SK-N-SH treated with all-trans-retinoic acid at 6 μM for 48 hours (cell line): ENCODE data around the gene DNAJC4.

ENCODE experiments used
- ATAC-seq: fragments of 200-7000 bp; cut with Tn5 transposase; 3 replicates; pipeline ENCODE4 v1.9.1; 2020; ENCODE audit warnings: mild to moderate bottlenecking, moderate library complexity
- ARNTL ChIP-seq: fragments of 450-650 bp; formaldehyde crosslinking; IDR thresholded peaks from 2 replicates; pipeline ENCODE4 v1.5.0; 2020; ENCODE audit warnings: low read depth, mild to moderate bottlenecking, moderate library complexity, borderline replicate concordance
- BACH2 ChIP-seq: fragments of 250-450 bp; sonication (Bioruptor Pico); IDR thresholded peaks from 2 replicates; pipeline ENCODE4 v1.9.0; 2021; ENCODE audit warnings: mild to moderate bottlenecking, borderline replicate concordance
- CREB5 ChIP-seq: fragments of 250-450 bp; sonication (Bioruptor Pico); IDR thresholded peaks from 2 replicates; pipeline ENCODE4 v1.5.1; 2020; ENCODE audit warnings: low read depth, mild to moderate bottlenecking, moderate library complexity
- CSDC2 ChIP-seq: fragments of 250-450 bp; sonication (Bioruptor Pico); IDR thresholded peaks from 2 replicates; pipeline ENCODE4 v1.5.0; 2020; ENCODE audit warnings: mild to moderate bottlenecking, moderate library complexity
- CSRNP3 ChIP-seq: fragments of 250-450 bp; sonication (Bioruptor Pico); IDR thresholded peaks from 2 replicates; pipeline ENCODE4 v1.5.1; 2021; ENCODE audit warnings: mild to moderate bottlenecking, moderate library complexity
- GLIS3 ChIP-seq: fragments of 250-450 bp; sonication (Bioruptor Pico); IDR thresholded peaks from 2 replicates; pipeline ENCODE4 v1.5.0; 2020; ENCODE audit warnings: mild to moderate bottlenecking, moderate library complexity
- ISL1 ChIP-seq: fragments of 250-450 bp; sonication (Bioruptor Pico); IDR thresholded peaks from 2 replicates; pipeline ENCODE4 v2.1.2; 2022; ENCODE audit warnings: mild to moderate bottlenecking, moderate library complexity
- OSR1 ChIP-seq: fragments of 250-450 bp; sonication (Bioruptor Pico); IDR thresholded peaks from 2 replicates; pipeline ENCODE4 v1.8.0; 2022; ENCODE audit warnings: moderate library complexity, mild to moderate bottlenecking, inconsistent platforms
- POU6F1 ChIP-seq: fragments of 250-450 bp; sonication (Bioruptor Pico); IDR thresholded peaks from 2 replicates; pipeline ENCODE4 v1.8.0; 2021; ENCODE audit warnings: low read depth, mild to moderate bottlenecking, moderate library complexity, borderline replicate concordance
- PPARA ChIP-seq: fragments of 250-450 bp; sonication (Bioruptor Pico); IDR thresholded peaks from 2 replicates; pipeline ENCODE4 v1.5.0; 2020; ENCODE audit warnings: mild to moderate bottlenecking, borderline replicate concordance
- SNAI2 ChIP-seq: fragments of 250-450 bp; sonication (Bioruptor Pico); IDR thresholded peaks from 2 replicates; pipeline ENCODE4 v1.5.0; 2020; ENCODE audit warnings: mild to moderate bottlenecking, moderate library complexity
- TCF4 ChIP-seq: fragments of 250-450 bp; sonication (Bioruptor Pico); IDR thresholded peaks from 2 replicates; pipeline ENCODE4 v1.8.0; 2021; ENCODE audit warnings: mild to moderate bottlenecking, moderate library complexity, borderline replicate concordance
- TOX ChIP-seq: fragments of 250-450 bp; sonication (Bioruptor Pico); IDR thresholded peaks from 2 replicates; pipeline ENCODE4 v1.8.0; 2021; ENCODE audit warnings: mild to moderate bottlenecking, moderate library complexity, borderline replicate concordance
- TSHZ2 ChIP-seq: fragments of 250-450 bp; sonication (Bioruptor Pico); IDR thresholded peaks from 2 replicates; pipeline ENCODE4 v1.5.0; 2020; ENCODE audit warnings: mild to moderate bottlenecking, moderate library complexity
- ZC3H10 ChIP-seq: fragments of 250-450 bp; sonication (Bioruptor Pico); IDR thresholded peaks from 2 replicates; pipeline ENCODE4 v1.5.1; 2021; ENCODE audit warnings: mild to moderate bottlenecking, moderate library complexity
- ZFP3 ChIP-seq: fragments of 250-450 bp; sonication (Bioruptor Pico); IDR thresholded peaks from 2 replicates; pipeline ENCODE4 v1.5.0; 2020; ENCODE audit warnings: mild to moderate bottlenecking, moderate library complexity
- ZFP30 ChIP-seq: fragments of 450-650 bp; formaldehyde crosslinking; IDR thresholded peaks from 2 replicates; pipeline ENCODE4 v1.5.0; 2022; ENCODE audit warnings: mild to moderate bottlenecking, moderate library complexity
- ZNF565 ChIP-seq: fragments of 450-650 bp; formaldehyde crosslinking; conservative IDR thresholded peaks from 2 replicates; pipeline ENCODE4 v1.5.0; 2020; ENCODE audit warnings: low read depth, mild to moderate bottlenecking, moderate library complexity
- ZNF70 ChIP-seq: fragments of 450-650 bp; formaldehyde crosslinking; IDR thresholded peaks from 2 replicates; pipeline ENCODE4 v1.5.0; 2020; ENCODE audit warnings: mild to moderate bottlenecking, moderate library complexity
- ZNF8 ChIP-seq: fragments of 450-650 bp; formaldehyde crosslinking; IDR thresholded peaks from 2 replicates; pipeline ENCODE4 v1.5.0; 2020; ENCODE audit warnings: mild to moderate bottlenecking, moderate library complexity

The DNAJC4 gene

GRCh38 chr11:64256300-64256699 lies 26.0 kb downstream of the DNAJC4 start:
- TF ChIP-seq SNAI2 (no peak), OSR1 (CRISPR knock-in tag) (no peak), ZNF70 (CRISPR knock-in tag) (no peak), POU6F1 (CRISPR knock-in tag) (no peak), ARNTL (CRISPR knock-in tag) (no peak), ISL1 (CRISPR knock-in tag) (no peak), ZFP30 (CRISPR knock-in tag) (no peak), CSDC2 (CRISPR knock-in tag) (no peak), GLIS3 (CRISPR knock-in tag) (no peak)
- no peak for ATAC-seq

- no peak for ATAC-seq
- no peak for TF ChIP-seq TSHZ2 (CRISPR knock-in tag)
- no peak for TF ChIP-seq ZNF8
- TF ChIP-seq BACH2: no peak
- no peak for TF ChIP-seq CSRNP3 (CRISPR knock-in tag)
- TF ChIP-seq ZNF70 (CRISPR knock-in tag): no peak
- no peak for TF ChIP-seq CREB5 (CRISPR knock-in tag)
- TF ChIP-seq ZFP30 (CRISPR knock-in tag): no peak
- no peak for TF ChIP-seq ZNF565 (CRISPR knock-in tag)
- TF ChIP-seq POU6F1 (CRISPR knock-in tag): no peak
- TF ChIP-seq ZC3H10 (CRISPR knock-in tag): no peak
- TF ChIP-seq SNAI2: no peak
- no peak for TF ChIP-seq PPARA
Measured at GRCh38 chr11:64258356-64258755, 28.0 kb downstream of the DNAJC4 start.

GRCh38 chr11:64258946-64259532 lies 28.7 kb downstream of the DNAJC4 start:
- no peak for TF ChIP-seq PPARA
- no peak for TF ChIP-seq ZFP3 (CRISPR knock-in tag)
- no peak for TF ChIP-seq ARNTL (CRISPR knock-in tag)
- TF ChIP-seq TCF4 (CRISPR knock-in tag): no peak
- no peak for TF ChIP-seq ZNF8
- no peak for TF ChIP-seq POU6F1 (CRISPR knock-in tag)
- no peak for TF ChIP-seq SNAI2
- no peak for TF ChIP-seq BACH2
- no peak for TF ChIP-seq TOX
- no peak for TF ChIP-seq CREB5 (CRISPR knock-in tag)

More at GRCh38 chr11:64258946-64259532, 28.7 kb downstream of the DNAJC4 start:
- ATAC-seq: no peak
